ENCODE data around the gene CENPT. TPM values are rescaled to one million over a fixed set of nuclear protein-coding genes. Genes with fewer than 3 reads are reported as not detected.
A peak's percentile ranks its signal among the peaks of the same experiment; 100 is the strongest.

CENPT gene
- total and polyA plus RNA-seq, 2 of the 8 experiments (the other 6 are each of a cell fraction or from before 2014, with no cell fraction given), result 42.4 to 53.4 TPM

- Histone ChIP-seq H3K23ac (ENCODE audit: insufficient read length) (no peak within 1 kb of the TSS), H2AK5ac (ENCODE audit: low read depth, low read length) (no peak within 1 kb of the TSS; the same call in 1 of the 2 replicates), H3K18ac (ENCODE audit: extremely low read depth, low read length) (no peak within 1 kb of the TSS; the same call in 1 of the 2 replicates), H3K79me2 (ENCODE audit: control insufficient read depth in 1 of 2, insufficient read depth in 2 of 2, low read length in 2 of 2) (peaks cover 3 to 30% of the 10 kb centered on the region in 2 experiments; a peak in 3 of 4 replicates), H3K27ac (ENCODE audit: low read depth, low read length) (peak within 1 kb of the TSS; percentile 53), H3K4me2 (ENCODE audit: insufficient read depth in 1 of 2, low read depth in 2 of 2, low read length in 2 of 2) (peak within 1 kb of the TSS; percentile 89 to 95), H3K56ac (replicated peaks; ENCODE audit: insufficient read length, low read depth, low read length) (no peak within 1 kb of the TSS), H4K91ac (replicated peaks; ENCODE audit: insufficient read length, low read length) (peak within 1 kb of the TSS; percentile 41), H2BK120ac (replicated peaks; ENCODE audit: low read depth, low read length) (no peak within 1 kb of the TSS), H3K14ac (ENCODE audit: insufficient read length) (no peak within 1 kb of the TSS), H4K5ac (ENCODE audit: insufficient read length, low read depth, low read length) (peak within 1 kb of the TSS; percentile 28), H3K23me2 (ENCODE audit: low read depth, low read length) (peaks cover 2% of the 10 kb centered on the region; the same call in 1 of the 2 replicates), H3K79me1 (ENCODE audit: low read depth, low read length) (peaks cover 13% of the 10 kb centered on the region), H4K8ac (ENCODE audit: extremely low read depth, insufficient read depth, low read length) (peak within 1 kb of the TSS; percentile 84), H3K27me3 (replicated peaks in 1 of 4; ENCODE audit: control insufficient read depth in 3 of 4, extremely low read depth in 1 of 4, insufficient read depth in 3 of 4, low read length in 3 of 4) (no peaks in the 10 kb centered on the region), H3K4me3 (ENCODE audit: extremely low read depth in 1 of 4, insufficient read depth in 2 of 4, low read depth in 3 of 4, low read length in 4 of 4) (peak within 1 kb of the TSS; percentile 85 to 97 (median 93)), H4K20me1 (replicated peaks in 1 of 2; ENCODE audit: control insufficient read depth in 1 of 2, insufficient read depth in 2 of 2, low read length in 2 of 2) (peaks cover 7 to 12% of the 10 kb centered on the region in 2 experiments), H2BK15ac (ENCODE audit: low read length) (0 out of 2 replicates have a peak within 1 kb of the TSS, but pooled peaks have one; percentile 61), H2BK12ac (ENCODE audit: low read depth, low read length) (peak within 1 kb of the TSS; percentile 29; the same call in 1 of the 2 replicates), H2AFZ (ENCODE audit: low read length) (peak within 1 kb of the TSS; percentile 54), H2BK20ac (ENCODE audit: low read length) (no peak within 1 kb of the TSS), H3K4me1 (replicated peaks in 1 of 4; ENCODE audit: control insufficient read depth in 3 of 4, insufficient read depth in 4 of 4, low read length in 3 of 4) (peaks cover 0 to 7% (median 3%) of the 10 kb centered on the region in 4 experiments; a peak in 3 of 7 replicates), H3K9me3 (ENCODE audit: insufficient read depth in 2 of 2, low read depth in 1 of 2, low read length in 1 of 2) (no peaks in the 10 kb centered on the region), H3K9ac (replicated peaks in 1 of 4; ENCODE audit: extremely low read depth in 1 of 4, low read depth in 3 of 4, low read length in 3 of 4) (peak within 1 kb of the TSS; percentile 74 to 99 (median 82)), H3K36me3 (ENCODE audit: control insufficient read depth in 2 of 4, insufficient read depth in 4 of 4, low read length in 3 of 4) (peaks cover 7 to 44% (median 27%) of the 10 kb centered on the region in 4 experiments), H2BK5ac (ENCODE audit: low read depth, low read length) (peak within 1 kb of the TSS; percentile 81), H3K4ac (replicated peaks; ENCODE audit: insufficient read length, low read depth, low read length) (no peak within 1 kb of the TSS)
- CTCF ChIA-PET (ENCODE audit: partially characterized antibody), result interaction anchor here (0.6 to 21.8 kb wide), 8 partner anchors 10 to 200 kb away, joined by 3 to 623 read pairs (median 4); partner anchors contain the start of genes CTRL, LCAT, NRN1L and PSMB10
- POLR2A ChIA-PET (ENCODE audit: partially characterized antibody), result interaction anchor here (0.6 to 2.7 kb wide), 18 partner anchors 9 to 115 kb away, joined by 3 to 19 read pairs (median 4); partner anchors contain the start of genes CENPT, NRN1L, NUTF2 and PSKH1
- FAIRE-seq (no peak), DNase-seq (ENCODE audit: low read depth in 1 of 2, low spot score in 2 of 2) (peak in 1 of 2 experiments; percentile 92)
- WGBS, 2 experiments (ENCODE audit: extremely low coverage in 1 of 2, insufficient coverage in 1 of 2, insufficient read length in 1 of 2, insufficient replicate concordance in 2 of 2, low coverage in 1 of 2, low lambda C conversion rate in 2 of 2, missing lambda C conversion rate in 1 of 2), result 6% methylated on average over 65 of the region's 72 CpGs; no CpG with 5 or more reads in 1 of the 2 experiments
- TF ChIP-seq ATF2 (IDR thresholded peaks at IDR 0.05; ENCODE audit: low read length) (0 out of 2 replicates have a peak, but pooled peaks have one; percentile 11), BCL11A (IDR thresholded peaks at IDR 0.05; ENCODE audit: low read depth in 2 of 2, low read length in 2 of 2) (no peak), POLR2AphosphoS5 (IDR thresholded peaks at IDR 0.05; ENCODE audit: low read depth, low read length) (peak; percentile 52), KDM5A (IDR thresholded peaks at IDR 0.05; ENCODE audit: low read length) (peak; percentile 59), SP1 (IDR thresholded peaks at IDR 0.05; ENCODE audit: low read depth, low read length) (0 out of 2 replicates have a peak, but pooled peaks have one; percentile 43), ASH2L (IDR thresholded peaks at IDR 0.05; ENCODE audit: low read length) (peak; percentile 98), NANOG (IDR thresholded peaks at IDR 0.05; ENCODE audit: insufficient read depth, low read depth, low read length, poor library complexity, severe bottlenecking) (no peak), POLR2A (IDR thresholded peaks at IDR 0.05; ENCODE audit: control extremely low read depth in 1 of 2, low read depth in 2 of 2, low read length in 2 of 2) (peak in 1 of 2 experiments; percentile 74; a peak in 2 of 3 replicates), FOSL1 (IDR thresholded peaks at IDR 0.05; ENCODE audit: insufficient read depth, low read depth, low read length) (no peak)
Observed at GRCh38 chr16:67872631-67873434, 25.3 kb upstream of the CENPT start, which contains the start of gene EDC4. Gene EDC4, plus strand, starts transcription at chr16:67873052. Its CDS starts 210 bp downstream, at chr16:67873262.
